ENCODE results near the gene APBB1IP. TPM values are rescaled to one million over a fixed set of nuclear protein-coding genes. Genes with fewer than 3 reads are reported as not detected.
A peak's percentile ranks its signal among the peaks of the same experiment; 100 is the strongest.

Gene APBB1IP
- polyA plus RNA-seq, 3 donors, result 24.6 to 78.7 (median 45.4) TPM

DNA sequence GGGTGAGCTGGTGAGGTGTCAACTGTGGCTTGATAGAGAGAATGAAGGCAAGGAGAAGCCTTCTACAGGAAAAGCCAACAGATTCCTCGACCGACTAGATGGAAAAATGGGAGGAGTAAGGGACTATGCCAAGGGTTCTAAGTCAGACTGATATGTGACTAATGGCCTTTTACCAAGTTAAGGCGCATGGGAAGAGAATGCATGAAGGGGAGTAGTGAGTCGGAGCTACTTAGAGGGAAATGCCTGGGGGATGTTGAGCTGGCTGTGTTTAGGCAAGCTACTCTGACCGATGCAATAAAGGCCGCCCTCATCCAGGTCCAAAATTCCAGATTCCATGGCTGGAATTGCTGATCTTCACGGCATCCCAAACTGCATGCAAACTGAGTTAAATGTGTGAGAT is 48.2 kb downstream of the APBB1IP start:
- peaks cover 54% of the 10 kb centered on the region for H4K20me1 ChIP-seq (ENCODE audit: insufficient read depth, low read length)
- H3K9me3 ChIP-seq (replicated peaks in 1 of 2; ENCODE audit: control insufficient read depth in 1 of 2, insufficient read depth in 1 of 2, low read length in 2 of 2), result no peaks in the 10 kb centered on the region
- peak overlapping the region; percentile 80 to 95 (median 89) for H3K27ac Mint-ChIP-seq
- DNase-seq, result peak in 2 of 3 donors; percentile 13 to 57
- H2AFZ ChIP-seq (ENCODE audit: insufficient read depth, low read depth, low read length, poor library complexity, severe bottlenecking), result no peak overlapping the region
- H3K9me3 Mint-ChIP-seq, result peaks cover 0 to 3% (median 0%) of the 10 kb centered on the region in 7 donors
- H3K79me2 ChIP-seq (ENCODE audit: insufficient read depth, low read length), result peaks cover 98% of the 10 kb centered on the region
- H3K9ac ChIP-seq (ENCODE audit: insufficient read depth, low read length, poor library complexity, severe bottlenecking), result no peak overlapping the region
- H3K27me3 ChIP-seq (ENCODE audit: control insufficient read depth in 2 of 2, insufficient read depth in 2 of 2, low read length in 2 of 2), result no peaks in the 10 kb centered on the region
- H3K4me1 Mint-ChIP-seq, result peaks cover 82% of the 10 kb centered on the region
- no peak overlapping the region for H3K4me3 Mint-ChIP-seq
- intact Hi-C loops (cut with micrococcal nuclease), result no loop called here
- peaks cover 81 to 96% of the 10 kb centered on the region in 2 donors for H3K4me1 ChIP-seq (ENCODE audit: control insufficient read depth in 1 of 2, insufficient read depth in 2 of 2, low read length in 2 of 2)
- H3K27ac ChIP-seq (ENCODE audit: low read depth in 1 of 2, low read length in 2 of 2), result peak overlapping the region; percentile 45 to 90
- H3K27me3 Mint-ChIP-seq (ENCODE audit: low read depth in 3 of 3), result peaks cover 0 to 3% (median 0%) of the 10 kb centered on the region in 3 donors
- TF ChIP-seq, protein P1, sequence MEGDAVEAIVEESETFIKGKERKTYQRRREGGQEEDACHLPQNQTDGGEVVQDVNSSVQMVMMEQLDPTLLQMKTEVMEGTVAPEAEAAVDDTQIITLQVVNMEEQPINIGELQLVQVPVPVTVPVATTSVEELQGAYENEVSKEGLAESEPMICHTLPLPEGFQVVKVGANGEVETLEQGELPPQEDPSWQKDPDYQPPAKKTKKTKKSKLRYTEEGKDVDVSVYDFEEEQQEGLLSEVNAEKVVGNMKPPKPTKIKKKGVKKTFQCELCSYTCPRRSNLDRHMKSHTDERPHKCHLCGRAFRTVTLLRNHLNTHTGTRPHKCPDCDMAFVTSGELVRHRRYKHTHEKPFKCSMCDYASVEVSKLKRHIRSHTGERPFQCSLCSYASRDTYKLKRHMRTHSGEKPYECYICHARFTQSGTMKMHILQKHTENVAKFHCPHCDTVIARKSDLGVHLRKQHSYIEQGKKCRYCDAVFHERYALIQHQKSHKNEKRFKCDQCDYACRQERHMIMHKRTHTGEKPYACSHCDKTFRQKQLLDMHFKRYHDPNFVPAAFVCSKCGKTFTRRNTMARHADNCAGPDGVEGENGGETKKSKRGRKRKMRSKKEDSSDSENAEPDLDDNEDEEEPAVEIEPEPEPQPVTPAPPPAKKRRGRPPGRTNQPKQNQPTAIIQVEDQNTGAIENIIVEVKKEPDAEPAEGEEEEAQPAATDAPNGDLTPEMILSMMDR (IDR thresholded peaks at IDR 0.05), result no peak
- peak overlapping the region in 1 of 3 experiments; percentile 29 for H3K4me3 ChIP-seq (replicated peaks in 1 of 3; ENCODE audit: low read depth in 2 of 3, low read length in 3 of 3)
- WGBS (ENCODE audit: insufficient coverage), result 96% methylated on average over 6 of the region's 7 CpGs
- peaks cover 24 to 28% of the 10 kb centered on the region in 2 donors for H3K36me3 Mint-ChIP-seq
- peak overlapping the region; percentile 24 for H3K4me2 ChIP-seq (replicated peaks; ENCODE audit: extremely low read depth, low read length, poor library complexity, severe bottlenecking)
- H3K36me3 ChIP-seq (replicated peaks in 1 of 2; ENCODE audit: control insufficient read depth in 1 of 2, insufficient read depth in 2 of 2, low read length in 2 of 2), result peaks cover 3 to 5% of the 10 kb centered on the region in 2 donors

DNA sequence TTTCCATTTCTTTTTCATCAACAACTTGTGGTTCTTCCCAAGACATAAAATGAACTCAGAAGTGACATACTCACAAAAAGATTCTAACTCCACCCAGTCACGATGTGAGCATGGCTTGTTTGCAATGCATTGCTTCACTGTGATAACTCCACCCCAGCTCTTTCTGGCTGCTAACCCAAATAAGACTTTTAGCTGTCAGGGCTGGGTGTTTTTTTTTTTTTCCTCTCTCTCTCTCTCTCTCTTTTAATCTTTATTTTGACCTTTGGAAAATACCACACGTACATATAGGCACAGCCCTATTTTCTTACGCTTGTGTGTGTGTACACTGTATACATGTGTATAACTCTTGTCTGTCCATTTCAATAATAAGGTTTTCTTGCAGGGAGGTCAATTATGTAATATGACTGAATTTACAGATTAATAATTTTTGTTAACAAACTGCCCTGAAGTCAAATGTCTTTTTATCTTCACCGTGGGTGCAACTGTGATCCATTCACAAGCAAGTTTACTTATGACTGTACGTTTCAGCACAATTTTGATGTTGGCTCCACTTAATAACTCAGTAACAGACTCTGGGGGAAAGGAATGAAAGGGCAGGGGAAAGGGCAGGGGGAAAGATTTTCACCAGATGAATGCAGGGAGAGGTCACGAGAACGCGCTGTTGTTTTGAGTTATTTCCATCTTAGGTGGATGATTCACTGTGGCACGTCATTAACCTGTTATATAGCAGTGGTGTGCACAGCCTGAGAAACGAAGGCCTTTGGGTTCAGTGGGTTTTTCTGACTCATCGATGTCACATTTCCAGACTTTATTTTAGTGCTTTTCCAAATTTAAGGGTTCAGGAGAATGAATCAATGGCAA is 49.1 kb downstream of the APBB1IP start:
- H3K4me2 ChIP-seq (replicated peaks; ENCODE audit: extremely low read depth, low read length, poor library complexity, severe bottlenecking), result peak overlapping the region; percentile 24
- no peaks in the 10 kb centered on the region for H3K27me3 ChIP-seq (ENCODE audit: control insufficient read depth in 2 of 2, insufficient read depth in 2 of 2, low read length in 2 of 2)
- WGBS (ENCODE audit: insufficient coverage), result 56% methylated on average over 6 of the region's 11 CpGs
- peak overlapping the region in 1 of 3 experiments; percentile 29 for H3K4me3 ChIP-seq (replicated peaks in 1 of 3; ENCODE audit: low read depth in 2 of 3, low read length in 3 of 3)
- intact Hi-C loops (cut with micrococcal nuclease), result no loop called here
- DNase-seq, result peak; percentile 71 to 79 (median 72)
- Mint-ChIP-seq H3K27me3 (ENCODE audit: low read depth in 3 of 3) (peaks cover 0 to 3% (median 0%) of the 10 kb centered on the region in 3 donors), H3K9me3 (peaks cover 0 to 3% (median 0%) of the 10 kb centered on the region in 7 donors), H3K4me1 (peaks cover 88% of the 10 kb centered on the region), H3K27ac (peak overlapping the region; percentile 80 to 95 (median 89)), H3K4me3 (peak overlapping the region in 1 of 2 donors; percentile 62), H3K36me3 (peaks cover 26 to 30% of the 10 kb centered on the region in 2 donors)
- TF ChIP-seq, protein P1 (IDR thresholded peaks at IDR 0.05), result no peak
- H4K20me1 ChIP-seq (ENCODE audit: insufficient read depth, low read length), result peaks cover 62% of the 10 kb centered on the region
- H2AFZ ChIP-seq (ENCODE audit: insufficient read depth, low read depth, low read length, poor library complexity, severe bottlenecking), result peak overlapping the region; percentile 24
- peaks cover 81 to 96% of the 10 kb centered on the region in 2 donors for H3K4me1 ChIP-seq (ENCODE audit: control insufficient read depth in 1 of 2, insufficient read depth in 2 of 2, low read length in 2 of 2)
- H3K9ac ChIP-seq (ENCODE audit: insufficient read depth, low read length, poor library complexity, severe bottlenecking), result peak overlapping the region; percentile 23
- H3K27ac ChIP-seq (ENCODE audit: low read depth in 1 of 2, low read length in 2 of 2), result peak overlapping the region; percentile 45 to 90
- H3K36me3 ChIP-seq (replicated peaks in 1 of 2; ENCODE audit: control insufficient read depth in 1 of 2, insufficient read depth in 2 of 2, low read length in 2 of 2), result peaks cover 3 to 7% of the 10 kb centered on the region in 2 donors
- H3K9me3 ChIP-seq (replicated peaks in 1 of 2; ENCODE audit: control insufficient read depth in 1 of 2, insufficient read depth in 1 of 2, low read length in 2 of 2), result no peaks in the 10 kb centered on the region
- peaks cover 95% of the 10 kb centered on the region for H3K79me2 ChIP-seq (ENCODE audit: insufficient read depth, low read length)

All from CD14-positive monocyte (primary cell).